H1 (cell line): ENCODE data around the gene PTPN18. TPM values are rescaled to one million over a fixed set of nuclear protein-coding genes. Genes with fewer than 3 reads are reported as not detected.

Experiments used
- EP300 ChIP-seq, 2 experiments: IDR thresholded peaks; 1 replicate in 1 of 2; 2 replicates in 1 of 2; pipeline ENCODE4 v1.6.1; 2011 to 2012; ENCODE audit warnings: low read depth in 2 of 2, low read length in 2 of 2, mild to moderate bottlenecking in 2 of 2, borderline replicate concordance in 1 of 2, inconsistent platforms in 1 of 2, moderate library complexity in 1 of 2
- SIX5 ChIP-seq: IDR thresholded peaks from 2 replicates; pipeline ENCODE4 v1.6.1; 2011; ENCODE audit warnings: mild to moderate bottlenecking, low read depth, low read length
- polyA plus RNA-seq, 7 experiments: library from polyadenylated mRNA; depleted of rRNA in 3 of 7; stranded (reverse) in 5 of 7; unstranded in 2 of 7; fragments of >200 nt in 5 of 7; fragments of 200-250 nt in 2 of 7; gene quantifications; 1 replicate in 5 of 7; 2 replicates in 1 of 7; 4 replicates in 1 of 7; pipeline versions ENCODE4 v1.2.1 to v1.2.3, GENCODE V29; 2011 to 2013; ENCODE audit warnings: missing spikeins in 2 of 7, mixed read lengths in 2 of 7
- total RNA-seq: library from RNA; stranded (reverse); fragmentation: NEBNext Ultra II Directional; extraction: Animal tissue kit (Norgen Biotek cat#: 25700); gene quantifications from 2 replicates; pipeline ENCODE4 v1.2.1, GENCODE V29; 2021

Gene PTPN18
- total and polyA plus RNA-seq, 2 of the 8 experiments (the other 6 are each of a cell fraction or from before 2014, with no cell fraction given), result 13.2 to 14.7 TPM

GRCh38 chr2:130316596-130316995 is 39.3 kb upstream of the PTPN18 start (continued):
- TF ChIP-seq EP300 (IDR thresholded peaks at IDR 0.05; ENCODE audit: borderline replicate concordance in 1 of 2, low read depth in 2 of 2, low read length in 2 of 2) (no peak), SIX5 (no peak)
